Measurements from ENCODE around the gene LAMTOR1. TPM values are rescaled to one million over a fixed set of nuclear protein-coding genes. Genes with fewer than 3 reads are reported as not detected.

LAMTOR1 gene
- total RNA-seq, 1 donor, result 99.0 TPM

DNA sequence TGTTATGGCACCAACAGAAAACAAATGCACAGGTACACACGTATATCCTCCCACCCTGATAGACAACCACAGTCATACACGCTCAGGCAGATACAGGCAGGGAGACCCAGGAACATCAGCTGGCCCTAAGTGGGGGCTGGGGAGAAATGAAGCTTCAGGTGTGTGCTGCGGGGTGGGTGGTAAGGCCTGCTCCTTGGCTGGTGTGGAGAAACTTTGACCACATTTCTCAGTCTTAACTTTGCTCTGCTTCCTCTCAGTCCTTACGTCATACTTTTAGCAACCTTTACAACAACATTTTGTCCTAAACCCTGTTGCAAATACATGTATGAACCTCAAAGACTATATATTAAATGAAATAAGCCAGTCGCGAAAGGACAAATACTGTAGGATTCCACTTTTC lies 16.1 kb upstream of the LAMTOR1 start:
- H3K4me3 ChIP-seq (ENCODE audit: low read depth, low read length), result no peak overlapping the region
- TF ChIP-seq, protein P1, sequence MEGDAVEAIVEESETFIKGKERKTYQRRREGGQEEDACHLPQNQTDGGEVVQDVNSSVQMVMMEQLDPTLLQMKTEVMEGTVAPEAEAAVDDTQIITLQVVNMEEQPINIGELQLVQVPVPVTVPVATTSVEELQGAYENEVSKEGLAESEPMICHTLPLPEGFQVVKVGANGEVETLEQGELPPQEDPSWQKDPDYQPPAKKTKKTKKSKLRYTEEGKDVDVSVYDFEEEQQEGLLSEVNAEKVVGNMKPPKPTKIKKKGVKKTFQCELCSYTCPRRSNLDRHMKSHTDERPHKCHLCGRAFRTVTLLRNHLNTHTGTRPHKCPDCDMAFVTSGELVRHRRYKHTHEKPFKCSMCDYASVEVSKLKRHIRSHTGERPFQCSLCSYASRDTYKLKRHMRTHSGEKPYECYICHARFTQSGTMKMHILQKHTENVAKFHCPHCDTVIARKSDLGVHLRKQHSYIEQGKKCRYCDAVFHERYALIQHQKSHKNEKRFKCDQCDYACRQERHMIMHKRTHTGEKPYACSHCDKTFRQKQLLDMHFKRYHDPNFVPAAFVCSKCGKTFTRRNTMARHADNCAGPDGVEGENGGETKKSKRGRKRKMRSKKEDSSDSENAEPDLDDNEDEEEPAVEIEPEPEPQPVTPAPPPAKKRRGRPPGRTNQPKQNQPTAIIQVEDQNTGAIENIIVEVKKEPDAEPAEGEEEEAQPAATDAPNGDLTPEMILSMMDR (IDR thresholded peaks at IDR 0.05; ENCODE audit: insufficient read depth, low read length), result no peak
- DNase-seq (ENCODE audit: low read depth), result no peak

DNA sequence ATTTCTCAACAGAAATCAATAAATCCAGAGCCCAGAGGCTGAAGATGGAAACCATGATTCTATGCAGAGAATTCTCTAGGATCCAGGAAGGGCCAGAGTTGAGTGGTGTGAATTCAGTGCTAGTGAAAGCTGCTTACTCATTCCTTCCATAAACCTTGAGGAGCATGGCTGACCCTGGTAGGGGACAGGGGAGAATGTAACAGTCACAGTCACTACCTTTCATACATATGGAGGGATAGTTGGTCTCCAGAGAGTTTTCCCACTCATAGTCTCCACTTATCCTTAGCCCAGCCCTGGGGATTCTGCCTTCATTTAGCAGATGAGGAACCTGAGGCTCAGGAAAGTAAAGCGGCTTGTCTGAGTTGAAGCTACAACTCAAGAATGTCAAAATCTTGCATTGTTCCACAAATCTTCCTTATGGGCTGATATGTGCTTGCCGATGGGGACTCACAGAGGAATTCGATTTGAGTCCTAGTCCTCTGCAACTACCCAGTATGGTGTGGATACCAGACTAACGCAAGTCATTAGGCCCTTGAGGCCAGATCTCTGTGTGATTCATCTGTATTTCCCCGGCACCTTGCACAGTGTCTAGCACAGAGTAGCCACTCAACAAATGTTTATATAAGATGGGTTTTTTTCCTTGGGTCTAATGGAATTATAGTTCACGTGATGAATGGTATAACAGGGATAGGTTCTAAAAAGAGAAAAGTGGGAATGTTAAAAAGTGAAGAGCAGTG lies 13.1 kb upstream of the LAMTOR1 start:
- TF ChIP-seq, protein P1 (IDR thresholded peaks at IDR 0.05; ENCODE audit: insufficient read depth, low read length), result no peak
- DNase-seq (ENCODE audit: low read depth), result no peak

DNA sequence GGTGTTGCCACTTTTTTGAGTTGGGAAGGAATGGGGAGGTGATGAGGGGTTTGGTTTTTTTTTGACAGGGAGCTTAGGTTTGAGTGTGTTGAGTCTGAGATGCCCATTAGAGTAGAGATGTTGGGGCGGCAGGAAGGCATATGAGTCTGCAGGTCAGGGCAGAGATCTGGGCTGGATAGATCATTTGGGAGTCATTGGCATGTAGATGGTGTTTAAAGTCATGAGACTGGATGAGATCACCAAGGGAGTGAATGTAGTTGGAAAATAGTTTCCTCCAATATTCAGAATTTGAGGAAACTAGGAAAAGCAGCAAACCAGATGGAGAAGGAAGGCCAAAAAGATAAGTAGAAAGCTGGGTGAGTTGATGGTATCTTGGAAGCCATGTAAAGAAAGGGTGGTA lies 11.5 kb upstream of the LAMTOR1 start:
- peak; percentile 13 for DNase-seq (ENCODE audit: low read depth)
- no peak overlapping the region for H3K4me3 ChIP-seq (ENCODE audit: low read depth, low read length)
- TF ChIP-seq, protein P1 (IDR thresholded peaks at IDR 0.05; ENCODE audit: insufficient read depth, low read length), result no peak

More for the DNA sequence above, 13.1 kb upstream of the LAMTOR1 start:
- H3K4me3 ChIP-seq (ENCODE audit: low read depth, low read length), result no peak overlapping the region

DNA sequence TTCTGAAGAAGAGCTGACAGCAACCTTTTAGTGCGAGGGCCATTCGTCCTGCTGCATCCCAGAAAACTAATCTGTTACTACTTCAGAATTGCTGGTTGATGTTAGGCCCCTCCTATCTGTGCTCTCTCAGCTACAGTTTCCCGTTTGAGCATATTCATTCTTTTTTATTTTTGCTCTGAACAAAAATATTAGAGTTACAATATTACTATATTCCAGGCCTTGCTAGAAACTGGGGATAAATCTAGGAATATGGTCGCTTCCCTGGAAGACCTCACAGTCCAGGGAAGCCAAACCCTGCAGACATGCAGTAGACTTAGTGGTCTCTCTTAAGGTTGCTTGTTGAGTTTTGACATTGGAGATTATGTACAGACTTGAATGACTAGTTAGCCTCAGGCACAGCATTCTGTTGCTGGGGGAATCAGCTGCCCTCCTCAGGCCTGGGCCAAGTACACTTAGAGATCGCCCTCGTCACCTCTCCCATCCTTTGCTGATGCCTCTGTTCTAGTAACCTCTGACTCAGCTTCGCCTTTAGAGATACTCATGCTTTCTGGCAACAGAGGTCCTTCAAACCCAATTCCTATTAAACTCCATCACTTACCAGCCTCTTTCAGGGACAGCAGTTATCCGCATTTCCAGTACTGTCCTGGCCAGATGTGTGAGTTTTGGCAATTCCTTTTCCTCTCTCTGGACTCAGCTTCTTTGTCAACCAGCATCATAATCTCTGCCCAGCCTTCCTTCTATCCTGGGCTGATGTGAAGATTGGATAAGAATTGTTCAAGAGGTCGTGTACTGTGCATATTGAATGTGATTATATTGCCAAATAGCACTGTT lies 10.1 kb upstream of the LAMTOR1 start:
- TF ChIP-seq, protein P1 (IDR thresholded peaks at IDR 0.05; ENCODE audit: insufficient read depth, low read length), result no peak
- peak overlapping the region; percentile 63 for H3K4me3 ChIP-seq (ENCODE audit: low read depth, low read length)
- DNase-seq (ENCODE audit: low read depth), result peak; percentile 37

DNA sequence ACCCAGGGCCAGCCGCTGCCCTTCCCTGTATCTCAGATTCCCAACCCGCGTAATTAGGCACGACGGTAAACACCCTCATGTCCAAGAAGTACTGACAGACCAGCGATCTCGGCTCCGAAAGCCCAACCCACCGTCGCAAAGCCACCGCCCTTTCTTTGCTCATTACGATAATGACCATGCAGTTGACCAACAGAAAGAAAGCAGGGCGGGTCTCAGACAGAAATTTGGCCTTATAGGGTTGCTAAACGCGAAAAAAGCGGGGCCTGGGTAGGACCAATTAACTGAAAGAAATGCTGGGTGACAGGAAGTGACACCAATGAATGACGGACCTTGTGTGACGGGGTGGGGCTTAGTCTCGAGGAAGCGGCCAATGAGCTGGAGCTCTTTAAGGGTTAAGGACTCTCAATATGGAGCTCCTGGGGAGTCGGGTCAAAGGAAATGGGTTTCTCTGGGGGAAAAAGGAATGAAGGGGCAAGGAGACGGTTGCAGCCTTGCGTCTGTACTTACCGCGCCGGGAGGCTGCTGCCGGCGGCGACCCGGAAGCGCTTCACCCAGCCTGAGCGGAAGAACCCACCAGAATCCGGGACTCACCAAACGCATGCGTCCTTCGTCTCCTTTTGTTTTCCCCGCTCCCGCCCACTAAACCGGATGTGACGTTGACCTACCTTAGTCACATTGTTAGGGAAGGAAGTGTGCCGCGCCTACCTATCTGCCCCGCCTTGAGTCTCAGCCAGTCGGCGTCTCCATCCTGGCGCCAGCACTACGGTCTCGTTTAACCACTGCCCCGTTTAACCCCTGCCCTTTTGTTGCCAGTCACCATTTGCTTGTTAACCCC lies 9.3 kb upstream of the LAMTOR1 start, which contains the start of gene ANAPC15:
Gene ANAPC15 (minus strand): TSS at position 553 of the 835 bp plus-strand sequence. CDS start 1,419 bp downstream, outside the sequence.
- TF ChIP-seq, protein P1 (IDR thresholded peaks at IDR 0.05; ENCODE audit: insufficient read depth, low read length), result no peak
- H3K4me3 ChIP-seq (ENCODE audit: low read depth, low read length), result peak within 1 kb of the TSS; percentile 88
- peak; percentile 100 for DNase-seq (ENCODE audit: low read depth)

All from fibroblast of the aortic adventitia (primary cell).